HG02623 (cell line): ENCODE data around the gene NPHP4.

ENCODE experiments used
- ATAC-seq: cut with Tn5 transposase; IDR thresholded peaks from one replicate; pipeline ENCODE4 v1.9.1; 2021; ENCODE audit warnings: moderate library complexity; ENCODE audit not compliant: unreplicated experiment

Gene NPHP4

GRCh38 chr1:5915587-5916571, 76.3 kb downstream of the NPHP4 start:
- no peak for ATAC-seq

GRCh38 chr1:5914676-5915365, 77.4 kb downstream of the NPHP4 start:
- no peak for ATAC-seq

GRCh38 chr1:5913876-5914275, 78.3 kb downstream of the NPHP4 start:
- ATAC-seq, result no peak

- no peak for ATAC-seq
These were observed 79.0 kb downstream of the NPHP4 start for GRCh38 chr1:5913078-5913845.

GRCh38 chr1:5911871-5912271, 80.4 kb downstream of the NPHP4 start:
- ATAC-seq, result no peak

- no peak for ATAC-seq
These were observed 81.1 kb downstream of the NPHP4 start for GRCh38 chr1:5911157-5911556.

GRCh38 chr1:5910666-5911065, 81.6 kb downstream of the NPHP4 start:
- ATAC-seq, result no peak

GRCh38 chr1:5910276-5910620, 82.0 kb downstream of the NPHP4 start:
- no peak for ATAC-seq

GRCh38 chr1:5909576-5910275, 82.5 kb downstream of the NPHP4 start:
- ATAC-seq, result no peak

GRCh38 chr1:5908461-5909375, 83.5 kb downstream of the NPHP4 start:
- no peak for ATAC-seq

GRCh38 chr1:5907966-5908365, 84.3 kb downstream of the NPHP4 start:
- ATAC-seq, result no peak

GRCh38 chr1:5907386-5907785, 84.8 kb downstream of the NPHP4 start:
- ATAC-seq, result no peak

- no peak for ATAC-seq
These were observed 85.3 kb downstream of the NPHP4 start for GRCh38 chr1:5906966-5907365.

- ATAC-seq, result no peak
These were observed 86.1 kb downstream of the NPHP4 start for GRCh38 chr1:5906116-5906515.

- no peak for ATAC-seq
These were observed 86.8 kb downstream of the NPHP4 start for GRCh38 chr1:5905436-5905835.

GRCh38 chr1:5904551-5904950, 87.7 kb downstream of the NPHP4 start:
- ATAC-seq, result no peak

GRCh38 chr1:5903680-5904079, 88.5 kb downstream of the NPHP4 start:
- no peak for ATAC-seq

GRCh38 chr1:5903031-5903430, 89.2 kb downstream of the NPHP4 start:
- no peak for ATAC-seq

GRCh38 chr1:5901841-5902240, 90.4 kb downstream of the NPHP4 start:
- ATAC-seq, result no peak

- ATAC-seq, result no peak
These were observed 91.1 kb downstream of the NPHP4 start for GRCh38 chr1:5901150-5901549.
